HEK293 (cell line): ENCODE data around the gene RRP15.

Experiments
- CTCF ChIA-PET: fragments of 350-600 bp; formaldehyde crosslinking; extraction: SDS; loops from one replicate; lab custom pipeline; 2021; ENCODE audit warnings: antibody characterized with exemption; lab: Yijun Ruan, JAX
- POLR2A ChIA-PET: fragments of 300-600 bp; formaldehyde crosslinking; extraction: SDS; loops from one replicate; lab custom pipeline; 2020; ENCODE audit warnings: antibody characterized with exemption, inconsistent platforms; lab: Yijun Ruan, JAX
- H3K27ac ChIP-seq: fragments of 200-500 bp; sonication (Bioruptor generic); 2 replicates; pipeline ENCODE4 v1.5.1; 2014; ENCODE audit warnings: low read depth, low read length, control low read depth, inconsistent platforms; ENCODE audit errors: extremely low read depth
- H3K36me3 ChIP-seq, 2 experiments: fragments of 200-500 bp in 1 of 2; sonication (Bioruptor generic) in 1 of 2; 1 replicate in 1 of 2; 2 replicates in 1 of 2; pipeline ENCODE4 v1.5.1; 2014 to 2017; ENCODE audit warnings: inconsistent platforms in 2 of 2, low read length in 2 of 2; ENCODE audit not compliant: control insufficient read depth in 2 of 2, insufficient read depth in 1 of 2
- H3K4me1 ChIP-seq: fragments of 200-500 bp; sonication (Bioruptor generic); 2 replicates; pipeline ENCODE4 v1.5.1; 2014; ENCODE audit warnings: mild to moderate bottlenecking, low read length, inconsistent platforms; ENCODE audit not compliant: control insufficient read depth, insufficient read depth
- H3K4me3 ChIP-seq: 2 replicates; pipeline ENCODE4 v1.5.1; 2011; ENCODE audit warnings: low read depth, mild to moderate bottlenecking, control low read depth, low read length, moderate library complexity
- H3K9me3 ChIP-seq: fragments of 200-500 bp; sonication (Bioruptor generic); 2 replicates; pipeline ENCODE4 v1.5.1; 2014; ENCODE audit warnings: low read depth, low read length, inconsistent platforms; ENCODE audit not compliant: control insufficient read depth, insufficient read depth
- HOXD13 ChIP-seq: sonication (generic); formaldehyde crosslinking; IDR thresholded peaks from 2 replicates; pipeline ENCODE4 v1.8.0; 2022; ENCODE audit warnings: missing genetic modification reagents, borderline replicate concordance
- KLF1 ChIP-seq: fragments of 450-650 bp; formaldehyde crosslinking; IDR thresholded peaks from 2 replicates; pipeline ENCODE4 v1.5.1; 2016; ENCODE audit warnings: missing biosample characterization, missing genetic modification characterization
- OSR2 ChIP-seq: fragments of 450-650 bp; formaldehyde crosslinking; IDR thresholded peaks from 2 replicates; pipeline ENCODE4 v1.5.1; 2016; ENCODE audit warnings: missing biosample characterization, missing genetic modification characterization
- PBX3 ChIP-seq: sonication (generic); formaldehyde crosslinking; IDR thresholded peaks from 2 replicates; pipeline ENCODE4 v1.8.1; 2022; ENCODE audit warnings: mild to moderate bottlenecking, moderate library complexity, missing genetic modification reagents
- PRDM1 ChIP-seq: fragments of 450-650 bp; formaldehyde crosslinking; IDR thresholded peaks from 2 replicates; pipeline ENCODE4; 2016; ENCODE audit warnings: missing biosample characterization, missing genetic modification characterization
- PRDM10 ChIP-seq: fragments of 450-650 bp; formaldehyde crosslinking; IDR thresholded peaks from 2 replicates; pipeline ENCODE4 v1.5.1; 2016; ENCODE audit warnings: missing biosample characterization, missing genetic modification characterization
- PRDM6 ChIP-seq: fragments of 450-650 bp; formaldehyde crosslinking; IDR thresholded peaks from 2 replicates; pipeline ENCODE4 v1.5.1; 2017; ENCODE audit warnings: missing biosample characterization, missing genetic modification characterization
- ZBTB6 ChIP-seq: fragments of 450-650 bp; formaldehyde crosslinking; IDR thresholded peaks from 2 replicates; pipeline ENCODE4 v1.5.1; 2017; ENCODE audit warnings: missing biosample characterization, missing genetic modification characterization
- ZBTB8A ChIP-seq: fragments of 450-650 bp; formaldehyde crosslinking; IDR thresholded peaks from 2 replicates; pipeline ENCODE4 v1.5.1; 2016; ENCODE audit warnings: missing biosample characterization, missing genetic modification characterization
- ZEB2 ChIP-seq: fragments of 450-650 bp; formaldehyde crosslinking; IDR thresholded peaks from 2 replicates; pipeline ENCODE4 v1.5.1; 2016; ENCODE audit warnings: missing biosample characterization, missing genetic modification characterization
- ZNF132 ChIP-seq: fragments of 450-650 bp; formaldehyde crosslinking; IDR thresholded peaks from 2 replicates; pipeline ENCODE4 v1.5.1; 2017; ENCODE audit warnings: missing biosample characterization, missing genetic modification characterization, borderline replicate concordance
- ZNF155 ChIP-seq: fragments of 450-650 bp; formaldehyde crosslinking; IDR thresholded peaks from 2 replicates; pipeline ENCODE4 v1.5.1; 2016; ENCODE audit warnings: missing biosample characterization, missing genetic modification characterization
- ZNF335 ChIP-seq: fragments of 450-650 bp; formaldehyde crosslinking; conservative IDR thresholded peaks from 2 replicates; pipeline ENCODE4 v1.5.1; 2016; ENCODE audit warnings: missing biosample characterization, missing genetic modification characterization
- ZNF362 ChIP-seq: fragments of 450-650 bp; formaldehyde crosslinking; IDR thresholded peaks from 2 replicates; pipeline ENCODE4 v1.5.1; 2016; ENCODE audit warnings: missing biosample characterization, missing genetic modification characterization
- ZNF449 ChIP-seq: fragments of 450-650 bp; formaldehyde crosslinking; IDR thresholded peaks from 2 replicates; pipeline ENCODE4 v1.5.1; 2017; ENCODE audit warnings: missing biosample characterization, mild to moderate bottlenecking, missing genetic modification characterization, moderate library complexity
- ZNF549 ChIP-seq: fragments of 450-650 bp; IDR thresholded peaks from 2 replicates; pipeline ENCODE4 v1.5.1; 2018; ENCODE audit warnings: missing biosample characterization, missing genetic modification characterization, mild to moderate bottlenecking, inconsistent platforms, moderate library complexity
- ZNF692 ChIP-seq: fragments of 450-650 bp; formaldehyde crosslinking; IDR thresholded peaks from 2 replicates; pipeline ENCODE4 v1.5.1; 2016; ENCODE audit warnings: missing biosample characterization, missing genetic modification characterization
- ZSCAN4 ChIP-seq: fragments of 450-650 bp; formaldehyde crosslinking; IDR thresholded peaks from 2 replicates; pipeline ENCODE4 v1.5.1; 2017; ENCODE audit warnings: missing biosample characterization, missing genetic modification characterization

Gene RRP15

GRCh38 chr1:218374401-218375353 lies 89.6 kb downstream of the RRP15 start:
- Histone ChIP-seq H3K27ac (peak overlapping the region; percentile 50), H3K4me3 (no peak overlapping the region), H3K4me1 (peaks cover 25% of the 10 kb centered on the region), H3K36me3 (no peaks in the 10 kb centered on the region)
- POLR2A ChIA-PET: no interaction called here
- TF ChIP-seq OSR2 (tag by site-specific recombination): 0 out of 2 replicates have a peak, but pooled peaks have one; percentile 16
- 0 out of 2 replicates have a peak, but pooled peaks have one; percentile 4 for TF ChIP-seq ZEB2 (tag by site-specific recombination)
- no peak for TF ChIP-seq ZNF692 (tag by site-specific recombination)
- peak; percentile 73 for TF ChIP-seq ZNF449
- TF ChIP-seq ZBTB6 (tag by site-specific recombination): no peak
- TF ChIP-seq PRDM10 (tag by site-specific recombination): 0 out of 2 replicates have a peak, but pooled peaks have one; percentile 16
- TF ChIP-seq ZNF362: 0 out of 2 replicates have a peak, but pooled peaks have one; percentile 28
- TF ChIP-seq ZNF549 (tag by site-specific recombination): no peak
- TF ChIP-seq ZNF155: no peak
- no peak for TF ChIP-seq KLF1 (tag by site-specific recombination)
- TF ChIP-seq ZNF132 (tag by site-specific recombination): no peak
- peak; percentile 23 for TF ChIP-seq ZNF335
- no peak for TF ChIP-seq PBX3 (CRISPR knock-in tag)
- TF ChIP-seq ZSCAN4 (tag by site-specific recombination): no peak
- no peak for TF ChIP-seq ZBTB8A (tag by site-specific recombination)
- TF ChIP-seq HOXD13 (CRISPR knock-in tag): no peak
- no peak for TF ChIP-seq PRDM1
- peak; percentile 54 for TF ChIP-seq PRDM6
- TF ChIP-seq, all 188 proteins: peak for 7
- CTCF ChIA-PET: interaction anchor here (0.7 kb wide), 1 partner anchor 27 kb away, joined by 3 read pairs; no protein-coding TSS in a partner anchor
- H3K9me3 ChIP-seq: no peaks in the 10 kb centered on the region
